ENCODE results near the gene LYSMD2.

Gene LYSMD2

DNA sequence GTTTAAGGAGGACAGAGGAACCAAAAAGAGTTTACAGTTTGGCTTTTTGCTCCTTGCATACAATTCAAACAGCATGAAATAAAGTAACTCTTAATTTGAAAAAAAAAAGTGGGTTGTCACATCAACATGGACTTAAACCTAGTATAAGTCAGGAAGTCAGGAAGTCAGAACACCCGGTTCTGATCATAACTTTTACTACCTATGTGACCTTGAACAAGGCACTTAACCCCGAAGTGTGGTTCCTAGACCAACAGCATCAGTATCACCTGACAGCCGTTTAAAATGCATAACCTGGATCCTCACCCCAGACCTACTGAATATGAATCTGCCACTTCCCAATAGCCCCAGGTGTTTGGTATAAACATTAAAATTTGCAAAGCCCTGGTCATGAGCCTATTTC is 18.7 kb downstream of the LYSMD2 start:
- no peak for DNase-seq (ENCODE audit: low read depth)

- DNase-seq (ENCODE audit: low read depth) = peak; percentile 43
These were observed 19.2 kb downstream of the LYSMD2 start for GRCh38 chr15:51718219-51718618.

DNA sequence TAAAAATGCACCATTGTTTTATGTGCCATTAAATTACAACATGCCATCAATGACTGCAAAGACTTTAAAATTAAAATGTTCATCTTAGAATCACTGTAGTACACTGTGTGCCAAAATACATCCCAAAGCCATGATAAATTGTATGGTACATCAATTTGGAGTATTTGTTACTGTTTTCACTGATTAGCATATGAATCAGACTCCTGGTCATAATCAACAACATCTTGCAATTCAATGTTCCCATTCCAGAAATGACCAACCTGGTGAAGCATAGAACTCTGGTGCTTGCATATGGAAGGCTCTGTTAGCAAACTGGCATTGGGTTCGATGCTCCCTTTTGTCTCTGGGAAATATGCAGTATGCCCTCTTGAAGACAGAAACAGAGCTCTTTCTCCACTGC is 22.5 kb downstream of the LYSMD2 start:
- DNase-seq (ENCODE audit: low read depth) = no peak

DNA sequence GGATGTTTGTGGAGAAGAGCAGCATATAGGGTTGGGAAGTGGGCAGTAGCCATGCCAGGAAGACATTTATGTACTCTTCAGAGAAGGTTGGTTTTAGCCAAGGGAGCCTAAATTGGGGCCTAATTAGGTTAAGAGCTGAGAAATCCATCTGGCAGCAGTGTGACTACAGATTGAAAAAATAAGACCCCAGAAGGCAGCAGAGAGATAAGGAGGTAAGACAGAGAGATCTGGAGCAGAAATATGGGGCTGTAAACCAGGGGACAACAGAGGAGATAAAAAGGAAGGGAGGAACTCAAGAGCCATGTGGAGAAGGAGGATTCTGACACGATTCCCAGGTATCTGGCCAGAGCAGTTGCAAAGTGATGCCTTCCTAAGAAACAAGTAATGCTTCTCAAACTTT is 23.3 kb downstream of the LYSMD2 start:
- DNase-seq (ENCODE audit: low read depth) = no peak

DNA sequence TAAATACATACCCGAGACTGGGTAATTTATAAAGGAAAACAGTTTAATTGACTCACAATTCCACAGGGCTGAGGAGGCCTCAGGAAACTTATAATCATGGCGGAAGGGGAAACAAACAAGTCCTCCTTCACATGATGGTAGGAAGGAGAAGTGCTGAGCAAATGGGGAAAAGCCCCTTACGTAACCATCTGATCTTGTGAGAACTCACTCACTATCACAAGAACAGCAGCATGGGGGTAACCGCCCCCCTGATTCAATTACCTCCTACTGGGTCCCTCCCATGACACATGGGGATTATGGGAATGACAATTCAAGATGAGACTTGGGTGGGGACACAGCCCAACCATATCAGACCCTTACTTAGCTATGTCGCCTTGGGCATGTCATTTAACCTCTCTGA is 28.4 kb downstream of the LYSMD2 start:
- DNase-seq (ENCODE audit: low read depth) = no peak

GRCh38 chr15:51708013-51708412 is 29.4 kb downstream of the LYSMD2 start:
- DNase-seq (ENCODE audit: low read depth) = no peak

GRCh38 chr15:51706926-51707608 is 30.4 kb downstream of the LYSMD2 start:
- no peak for DNase-seq (ENCODE audit: low read depth)

- peak; percentile 18 for DNase-seq (ENCODE audit: low read depth)
These were observed 31.2 kb downstream of the LYSMD2 start for GRCh38 chr15:51706291-51706690.

GRCh38 chr15:51702710-51703109 is 34.7 kb downstream of the LYSMD2 start:
- DNase-seq (ENCODE audit: low read depth) = no peak

GRCh38 chr15:51699373-51699772 is 38.1 kb downstream of the LYSMD2 start:
- DNase-seq (ENCODE audit: low read depth) = no peak

GRCh38 chr15:51697163-51697562 is 40.3 kb downstream of the LYSMD2 start:
- DNase-seq (ENCODE audit: low read depth) = no peak

- DNase-seq (ENCODE audit: low read depth) = no peak
These were observed 40.9 kb downstream of the LYSMD2 start for GRCh38 chr15:51696566-51696965.

DNA sequence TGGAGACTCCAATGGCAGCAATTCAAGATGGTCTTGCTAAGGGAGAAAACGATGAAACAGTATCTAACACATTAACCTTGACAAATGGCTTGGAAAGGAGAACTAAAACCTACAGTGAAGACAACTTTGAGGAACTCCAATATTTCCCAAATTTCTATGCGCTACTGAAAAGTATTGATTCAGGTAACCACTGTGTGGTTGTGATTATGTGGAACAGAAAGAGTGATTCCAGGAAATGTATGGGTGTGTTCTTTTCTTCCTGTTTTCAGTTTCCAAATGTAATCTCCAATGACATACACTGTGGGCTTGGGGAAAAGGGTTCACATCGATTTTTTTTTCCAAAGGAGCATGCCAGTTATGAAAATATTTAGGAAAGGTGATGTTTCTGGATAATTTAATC is 45.3 kb downstream of the LYSMD2 start:
- DNase-seq (ENCODE audit: low read depth) = no peak

DNA sequence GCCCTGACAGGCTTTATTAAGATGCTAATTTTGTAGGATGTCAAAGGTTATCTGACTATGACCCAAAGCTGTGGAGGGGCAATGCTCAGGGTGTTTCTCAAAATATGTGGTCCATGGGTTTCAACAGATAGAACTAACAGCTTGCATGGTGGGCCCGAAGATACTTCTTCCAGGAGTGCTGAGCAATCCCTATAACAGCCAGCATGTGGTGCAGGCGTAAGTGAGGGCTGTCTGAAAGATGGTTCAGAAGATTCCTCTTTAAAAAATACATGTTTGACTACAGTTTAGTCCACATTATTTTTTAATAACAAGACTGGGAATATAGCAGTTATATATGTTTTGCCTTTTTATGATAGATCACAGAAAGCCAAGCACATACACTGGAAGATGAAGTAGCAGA is 48.6 kb downstream of the LYSMD2 start:
- DNase-seq (ENCODE audit: low read depth) = peak; percentile 4

DNA sequence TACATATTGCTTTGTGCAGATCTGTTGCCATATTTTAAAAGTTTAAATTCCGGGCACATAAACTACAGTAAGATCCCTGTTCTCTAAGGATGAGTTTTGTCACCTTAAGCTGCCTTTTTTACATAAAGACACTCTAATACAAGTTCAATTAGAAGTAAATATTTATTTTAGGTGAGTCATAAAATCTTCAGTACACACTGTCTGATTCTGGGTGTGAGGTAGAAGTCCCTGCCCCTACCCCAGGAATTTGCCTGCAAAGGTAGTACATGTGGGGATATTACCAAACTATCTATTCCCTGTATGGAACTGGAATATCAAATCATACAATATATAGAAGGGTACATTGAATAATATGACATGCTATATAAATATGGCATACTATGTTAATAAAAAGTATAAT is 49.9 kb downstream of the LYSMD2 start:
- no peak for DNase-seq (ENCODE audit: low read depth)

- peak; percentile 71 for DNase-seq (ENCODE audit: low read depth)
These were observed 56.0 kb downstream of the LYSMD2 start, which contains the start of gene SCG3 for GRCh38 chr15:51681303-51681963. SCG3 (plus strand) TSS chr15:51681503; CDS start chr15:51681756, 253 bp downstream.

GRCh38 chr15:51680321-51680720 is 57.1 kb downstream of the LYSMD2 start:
- DNase-seq (ENCODE audit: low read depth) = no peak

GRCh38 chr15:51678096-51678495 is 59.4 kb downstream of the LYSMD2 start:
- DNase-seq (ENCODE audit: low read depth) = no peak

GRCh38 chr15:51677452-51677851 is 60.0 kb downstream of the LYSMD2 start:
- DNase-seq (ENCODE audit: low read depth) = no peak

DNA sequence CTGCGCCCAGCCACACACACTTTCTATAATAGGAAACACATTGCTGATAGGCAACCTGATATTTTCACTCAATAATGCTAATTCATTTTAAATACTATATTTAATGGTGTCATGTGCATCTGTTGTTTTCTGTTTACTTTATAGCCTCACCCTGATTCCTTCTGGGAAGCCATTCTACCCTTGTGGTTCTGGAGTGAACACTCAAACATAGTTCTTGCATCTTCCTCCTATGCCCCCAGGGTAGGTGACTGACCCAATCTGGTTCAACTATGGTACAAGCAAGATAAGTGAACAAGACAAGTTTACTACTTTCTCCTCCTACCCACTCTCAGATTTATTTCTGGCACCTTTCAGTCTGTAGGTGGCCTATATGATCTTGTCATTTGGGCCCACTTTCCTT is 60.4 kb downstream of the LYSMD2 start:
- no peak for DNase-seq (ENCODE audit: low read depth)

DNA sequence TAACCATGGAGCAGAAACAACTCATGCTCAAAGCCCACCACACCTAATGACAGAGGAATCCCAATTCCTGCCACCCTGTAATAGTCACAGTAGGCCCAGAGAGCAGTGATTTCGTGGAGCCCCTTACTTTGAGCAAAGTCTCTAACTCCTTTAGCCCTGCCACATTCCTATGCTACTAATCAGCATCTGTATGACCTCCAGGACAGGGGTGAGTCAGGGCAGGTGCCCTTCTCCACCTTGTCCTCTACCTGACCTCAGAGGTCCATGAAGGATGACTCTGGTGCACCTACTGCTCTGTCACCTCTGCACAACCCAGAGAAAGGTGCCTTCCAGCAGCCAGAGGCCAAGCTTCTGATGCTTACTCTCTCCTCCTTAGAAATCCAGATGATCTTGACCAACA is 62.2 kb downstream of the LYSMD2 start:
- DNase-seq (ENCODE audit: low read depth) = no peak

Measured in iris pigment epithelial cell (primary cell).